Hepatocyte (in vitro differentiated cells): ENCODE results near the gene DHRS7C. TPM values are rescaled to one million over a fixed set of nuclear protein-coding genes. Genes with fewer than 3 reads are reported as not detected.

Source experiments
- DNase-seq: peaks from one replicate; pipeline ENCODE4 v3.0.0-alpha.2; 2016; ENCODE audit warnings: low spot score
- H2AFZ ChIP-seq: fragments of 200-600 bp; sonication (generic); 2 replicates; pipeline ENCODE4 v1.6.0; 2016; ENCODE audit warnings: antibody characterized with exemption, mild to moderate bottlenecking
- H3K27ac ChIP-seq: fragments of 200-600 bp; sonication (generic); 2 replicates; pipeline ENCODE4 v1.5.1; 2016; ENCODE audit warnings: mild to moderate bottlenecking
- H3K27me3 ChIP-seq: fragments of 200-600 bp; sonication (generic); 2 replicates; pipeline ENCODE4 v1.6.1; 2016
- H3K36me3 ChIP-seq: fragments of 200-600 bp; sonication (generic); replicated peaks from 2 replicates; pipeline ENCODE4 v1.5.1; 2016; ENCODE audit warnings: low read depth; ENCODE audit not compliant: insufficient read depth
- H3K4me1 ChIP-seq: fragments of 200-600 bp; sonication (generic); 2 replicates; pipeline ENCODE4 v1.5.1; 2016; ENCODE audit warnings: mild to moderate bottlenecking, moderate library complexity; ENCODE audit not compliant: insufficient read depth
- H3K4me2 ChIP-seq: fragments of 200-600 bp; sonication (generic); 2 replicates; pipeline ENCODE4 v1.6.0; 2016
- H3K4me3 ChIP-seq: fragments of 200-600 bp; sonication (generic); 2 replicates; pipeline ENCODE4 v1.5.1; 2016; ENCODE audit warnings: mild to moderate bottlenecking
- H3K79me2 ChIP-seq: fragments of 200-600 bp; sonication (generic); 2 replicates; pipeline ENCODE4 v1.6.0; 2017; ENCODE audit warnings: mild to moderate bottlenecking
- H3K9me2 ChIP-seq: fragments of 200-600 bp; sonication (generic); replicated peaks from 2 replicates; pipeline ENCODE4 v1.6.0; 2017; ENCODE audit warnings: mild to moderate bottlenecking; ENCODE audit not compliant: insufficient read depth
- H3K9me3 ChIP-seq: fragments of 200-600 bp; sonication (generic); 2 replicates; pipeline ENCODE4 v1.5.1; 2016; ENCODE audit warnings: low read depth, mild to moderate bottlenecking
- H4K20me1 ChIP-seq: fragments of 200-600 bp; sonication (generic); 2 replicates; pipeline ENCODE4 v1.6.0; 2016; ENCODE audit warnings: mild to moderate bottlenecking; ENCODE audit not compliant: insufficient read depth, poor library complexity, severe bottlenecking
- EZH2 ChIP-seq: fragments of 200-600 bp; sonication (generic); IDR thresholded peaks from 2 replicates; pipeline ENCODE4 v1.6.1; 2016; ENCODE audit warnings: antibody characterized with exemption, mild to moderate bottlenecking, borderline replicate concordance
- EZH2phosphoT487 ChIP-seq: fragments of 200-600 bp; sonication (generic); IDR thresholded peaks from one replicate; pipeline ENCODE4 v1.6.1; 2018; ENCODE audit warnings: antibody characterized with exemption, mild to moderate bottlenecking, low read depth, moderate library complexity; ENCODE audit not compliant: unreplicated experiment, severe bottlenecking
- WGBS: methylation state at CpG from one replicate; pipeline ENCODE4 v1.1.6; 2016; ENCODE audit warnings: low lambda C conversion rate; ENCODE audit errors: missing lambda C conversion rate; 5-methylcytosine and 5-hydroxymethylcytosine counted together
- polyA plus RNA-seq: library from polyadenylated mRNA; unstranded; fragments of >200 nt; fragmentation: Nextera tagmentation; extraction: Ambion mirVana; gene quantifications from 2 replicates; pipeline ENCODE4 v1.2.1, GENCODE V29; 2016
- total RNA-seq: library from RNA; depleted of rRNA; stranded (reverse); fragments of >200 nt; gene quantifications from 2 replicates; pipeline ENCODE4 v1.2.3, GENCODE V29; 2014
- TF ChIP-seq, protein P1 (sequence below): fragments of 200-600 bp; sonication (generic); IDR thresholded peaks from 2 replicates; pipeline ENCODE4 v1.5.1; 2016; ENCODE audit warnings: antibody characterized with exemption, mild to moderate bottlenecking; ENCODE audit not compliant: poor library complexity

DHRS7C gene
- total and polyA plus RNA-seq, 2 experiments from 2014 or later, result 0.19 TPM; not detected in 1

GRCh38 chr17:9769036-9769695, 22.2 kb downstream of the DHRS7C start:
- DNase-seq, result no peak
- H3K79me2 ChIP-seq, result no peaks in the 10 kb centered on the region
- no peaks in the 10 kb centered on the region for H3K9me3 ChIP-seq
- TF ChIP-seq, protein P1, sequence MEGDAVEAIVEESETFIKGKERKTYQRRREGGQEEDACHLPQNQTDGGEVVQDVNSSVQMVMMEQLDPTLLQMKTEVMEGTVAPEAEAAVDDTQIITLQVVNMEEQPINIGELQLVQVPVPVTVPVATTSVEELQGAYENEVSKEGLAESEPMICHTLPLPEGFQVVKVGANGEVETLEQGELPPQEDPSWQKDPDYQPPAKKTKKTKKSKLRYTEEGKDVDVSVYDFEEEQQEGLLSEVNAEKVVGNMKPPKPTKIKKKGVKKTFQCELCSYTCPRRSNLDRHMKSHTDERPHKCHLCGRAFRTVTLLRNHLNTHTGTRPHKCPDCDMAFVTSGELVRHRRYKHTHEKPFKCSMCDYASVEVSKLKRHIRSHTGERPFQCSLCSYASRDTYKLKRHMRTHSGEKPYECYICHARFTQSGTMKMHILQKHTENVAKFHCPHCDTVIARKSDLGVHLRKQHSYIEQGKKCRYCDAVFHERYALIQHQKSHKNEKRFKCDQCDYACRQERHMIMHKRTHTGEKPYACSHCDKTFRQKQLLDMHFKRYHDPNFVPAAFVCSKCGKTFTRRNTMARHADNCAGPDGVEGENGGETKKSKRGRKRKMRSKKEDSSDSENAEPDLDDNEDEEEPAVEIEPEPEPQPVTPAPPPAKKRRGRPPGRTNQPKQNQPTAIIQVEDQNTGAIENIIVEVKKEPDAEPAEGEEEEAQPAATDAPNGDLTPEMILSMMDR, result no peak
- TF ChIP-seq EZH2phosphoT487 (no peak), EZH2 (no peak)
- H3K4me3 ChIP-seq, result no peak overlapping the region
- H3K27ac ChIP-seq, result no peak overlapping the region
- H3K9me2 ChIP-seq, result no peaks in the 10 kb centered on the region
- no peaks in the 10 kb centered on the region for H3K36me3 ChIP-seq
- WGBS, result 94% methylated on average over 15 of the region's 15 CpGs
- H4K20me1 ChIP-seq, result no peaks in the 10 kb centered on the region
- H3K27me3 ChIP-seq, result peaks cover 4% of the 10 kb centered on the region
- H3K4me2 ChIP-seq, result no peak overlapping the region
- H2AFZ ChIP-seq, result no peak overlapping the region
- no peaks in the 10 kb centered on the region for H3K4me1 ChIP-seq

DNA sequence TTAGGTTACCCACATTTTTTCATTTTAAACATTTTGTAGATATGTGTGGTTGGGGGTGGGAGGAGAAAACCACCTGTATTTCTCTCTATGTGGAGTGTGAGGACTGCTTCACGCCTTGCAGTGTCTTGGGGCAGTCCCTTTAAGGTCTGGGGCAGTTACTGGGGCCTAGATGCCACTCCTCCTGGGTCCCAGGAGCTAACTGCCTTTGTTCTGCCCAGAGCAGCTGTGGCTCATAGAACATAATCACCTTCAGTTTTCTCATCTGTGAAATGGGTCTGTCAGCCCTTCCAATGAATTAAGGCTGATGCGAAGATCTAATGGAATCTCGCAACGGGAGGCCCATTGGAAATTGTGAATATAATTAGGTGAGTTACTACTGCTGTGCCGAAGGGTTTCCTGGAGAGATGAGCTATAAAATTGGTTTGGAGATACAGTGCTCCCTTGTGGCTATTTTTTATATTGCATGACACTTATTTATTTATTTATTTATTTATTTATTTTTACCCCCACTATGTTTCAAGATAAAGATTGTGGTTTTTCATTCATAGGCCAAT, 22.9 kb downstream of the DHRS7C start:
- WGBS, result 35% methylated on average over 5 of the region's 5 CpGs
- no peaks in the 10 kb centered on the region for H3K9me2 ChIP-seq
- H3K4me2 ChIP-seq, result no peak overlapping the region
- H3K4me1 ChIP-seq, result no peaks in the 10 kb centered on the region
- H3K27me3 ChIP-seq, result peaks cover 8% of the 10 kb centered on the region
- no peak overlapping the region for H3K27ac ChIP-seq
- DNase-seq, result peak; percentile 43
- H3K79me2 ChIP-seq, result no peaks in the 10 kb centered on the region
- H3K4me3 ChIP-seq, result no peak overlapping the region
- H4K20me1 ChIP-seq, result no peaks in the 10 kb centered on the region
- no peaks in the 10 kb centered on the region for H3K36me3 ChIP-seq
- TF ChIP-seq EZH2, result no peak
- TF ChIP-seq, protein P1, result peak; percentile 66
- H3K9me3 ChIP-seq, result no peaks in the 10 kb centered on the region
- H2AFZ ChIP-seq, result no peak overlapping the region

- Histone ChIP-seq H3K27me3 (peaks cover 13% of the 10 kb centered on the region), H3K27ac (no peak overlapping the region), H3K4me1 (no peaks in the 10 kb centered on the region), H3K4me3 (no peak overlapping the region), H3K9me3 (no peaks in the 10 kb centered on the region), H3K36me3 (no peaks in the 10 kb centered on the region), H4K20me1 (no peaks in the 10 kb centered on the region), H3K4me2 (no peak overlapping the region), H2AFZ (no peak overlapping the region), H3K79me2 (no peaks in the 10 kb centered on the region), H3K9me2 (no peaks in the 10 kb centered on the region)
- 78% methylated on average over 7 of the region's 7 CpGs for WGBS
- TF ChIP-seq EZH2phosphoT487, result no peak
- no peak for DNase-seq
These were observed 23.9 kb downstream of the DHRS7C start for GRCh38 chr17:9767432-9767991.

DNA sequence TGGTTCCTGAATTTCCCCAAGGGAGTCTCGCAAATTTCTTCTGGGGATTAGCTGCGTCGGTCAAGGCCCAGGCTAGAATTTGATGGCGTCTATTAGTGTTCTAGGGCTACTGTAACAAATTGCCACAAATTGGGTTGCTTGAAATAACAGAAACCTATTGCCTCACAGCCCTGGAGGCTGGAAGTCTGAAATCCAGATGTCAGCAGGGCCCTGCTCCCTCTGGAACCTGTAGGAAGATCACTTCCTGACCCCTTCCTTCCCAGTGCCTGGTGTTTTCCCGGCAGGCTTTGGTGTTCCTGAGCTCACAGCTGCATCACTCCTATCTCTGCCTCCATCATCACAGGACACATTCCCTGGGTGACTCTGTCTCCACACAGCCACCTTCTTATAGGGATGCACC, 24.4 kb downstream of the DHRS7C start:
- Histone ChIP-seq H3K36me3 (no peaks in the 10 kb centered on the region), H3K4me3 (no peak overlapping the region), H4K20me1 (no peaks in the 10 kb centered on the region), H3K9me3 (no peaks in the 10 kb centered on the region), H3K27ac (no peak overlapping the region), H2AFZ (no peak overlapping the region), H3K27me3 (peaks cover 13% of the 10 kb centered on the region), H3K79me2 (no peaks in the 10 kb centered on the region), H3K9me2 (no peaks in the 10 kb centered on the region), H3K4me2 (no peak overlapping the region), H3K4me1 (no peaks in the 10 kb centered on the region)
- DNase-seq, result no peak
- no peak for TF ChIP-seq EZH2phosphoT487
- TF ChIP-seq EZH2, result no peak
- WGBS, result 59% methylated on average over 5 of the region's 5 CpGs
